SHP77 treated with DMSO at 0.1 percent for 48 hours (cell line): ENCODE measurements around the gene OR2S2.
A peak's percentile ranks its signal among the peaks of the same experiment; 100 is the strongest.
"Not testable (repeated sequence)": the region's sequence is repeated elsewhere in the genome, so short reads cannot be mapped to it uniquely, and the experiment has no call there.

ENCODE experiments used
- DNase-seq: peaks from one replicate; lab custom pipeline; 2025; lab: John Stamatoyannopoulos, UW

The OR2S2 gene

GRCh38 chr9:35962126-35962906 is 4.4 kb upstream of the OR2S2 start:
- no peak for DNase-seq

GRCh38 chr9:35960039-35960655 is 2.2 kb upstream of the OR2S2 start:
- no peak for DNase-seq

GRCh38 chr9:35956651-35957050 is 1.3 kb downstream of the OR2S2 start:
- no peak for DNase-seq

- DNase-seq, result no peak
Measured at GRCh38 chr9:35954942-35955546, 2.9 kb downstream of the OR2S2 start.

GRCh38 chr9:35952526-35953191 is 5.3 kb downstream of the OR2S2 start:
- no peak for DNase-seq

GRCh38 chr9:35951736-35952135 is 6.2 kb downstream of the OR2S2 start:
- DNase-seq, result no peak

GRCh38 chr9:35948901-35949318 is 9.0 kb downstream of the OR2S2 start:
- DNase-seq, result no peak

GRCh38 chr9:35948451-35948850 is 9.5 kb downstream of the OR2S2 start:
- no peak for DNase-seq

GRCh38 chr9:35945341-35946018 is 12.5 kb downstream of the OR2S2 start:
- peak; percentile 11 for DNase-seq

GRCh38 chr9:35944841-35945240 is 13.1 kb downstream of the OR2S2 start:
- DNase-seq, result no peak

- no peak for DNase-seq
Measured at GRCh38 chr9:35944173-35944572, 13.8 kb downstream of the OR2S2 start.

GRCh38 chr9:35942286-35942685 is 15.7 kb downstream of the OR2S2 start:
- DNase-seq, result no peak

- DNase-seq, result no peak
Measured at GRCh38 chr9:35940458-35941407, 17.2 kb downstream of the OR2S2 start.

GRCh38 chr9:35939679-35940250 is 18.2 kb downstream of the OR2S2 start:
- no peak for DNase-seq

- no peak for DNase-seq
Measured at GRCh38 chr9:35938474-35939356, 19.2 kb downstream of the OR2S2 start.

GRCh38 chr9:35937227-35937626 is 20.7 kb downstream of the OR2S2 start:
- DNase-seq, result no peak

- no peak for DNase-seq
Measured at GRCh38 chr9:35935755-35936509, 22.0 kb downstream of the OR2S2 start.

GRCh38 chr9:35935261-35935660 is 22.7 kb downstream of the OR2S2 start:
- no peak for DNase-seq

- not testable (repeated sequence) for DNase-seq
Measured at GRCh38 chr9:35934069-35934468, 23.9 kb downstream of the OR2S2 start.
